ENCODE data around the gene RIPK4.
A peak's percentile ranks its signal among the peaks of the same experiment; 100 is the strongest.

Gene RIPK4

DNA sequence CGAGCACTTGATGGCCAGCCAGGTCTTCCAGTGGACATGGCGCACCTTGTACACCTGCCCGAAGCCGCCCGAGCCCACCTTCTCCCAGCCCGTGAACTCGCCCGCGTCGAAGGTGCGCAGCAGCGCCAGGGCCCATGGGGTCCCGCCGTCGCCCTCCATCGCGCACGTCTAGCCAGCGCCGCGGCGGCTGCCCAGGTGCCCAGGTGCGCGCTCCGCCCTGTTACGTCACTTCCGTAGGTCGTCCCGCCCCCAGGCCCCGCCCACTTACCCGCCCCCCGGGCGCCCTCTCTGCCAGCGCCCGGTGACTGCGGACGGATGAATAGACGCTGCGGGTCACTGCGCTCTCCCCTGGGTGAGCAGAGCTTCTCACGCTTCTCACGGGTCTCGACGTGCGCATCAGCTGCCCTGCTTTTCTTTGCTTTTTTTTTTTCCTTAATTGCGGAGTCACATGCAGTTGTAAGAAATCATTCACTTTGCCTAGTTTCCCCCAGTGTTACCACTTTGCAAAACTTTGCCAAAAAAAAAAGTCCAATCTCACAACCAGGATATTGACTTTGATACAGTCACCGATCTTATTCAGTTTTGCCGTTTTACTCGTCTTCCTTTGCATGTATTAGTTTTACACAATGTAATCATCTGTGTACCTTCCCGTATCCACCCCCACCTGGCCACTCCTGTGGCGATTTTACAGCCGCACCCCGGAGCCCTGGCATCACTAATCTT, at the start of gene RIPK4:
Gene RIPK4, minus strand, starts transcription at position 170 of the 723 bp plus-strand sequence. Its CDS starts 11 bp downstream, at position 159.
- DNase-seq, result peak in 1 of 2 experiments; percentile 75

DNA sequence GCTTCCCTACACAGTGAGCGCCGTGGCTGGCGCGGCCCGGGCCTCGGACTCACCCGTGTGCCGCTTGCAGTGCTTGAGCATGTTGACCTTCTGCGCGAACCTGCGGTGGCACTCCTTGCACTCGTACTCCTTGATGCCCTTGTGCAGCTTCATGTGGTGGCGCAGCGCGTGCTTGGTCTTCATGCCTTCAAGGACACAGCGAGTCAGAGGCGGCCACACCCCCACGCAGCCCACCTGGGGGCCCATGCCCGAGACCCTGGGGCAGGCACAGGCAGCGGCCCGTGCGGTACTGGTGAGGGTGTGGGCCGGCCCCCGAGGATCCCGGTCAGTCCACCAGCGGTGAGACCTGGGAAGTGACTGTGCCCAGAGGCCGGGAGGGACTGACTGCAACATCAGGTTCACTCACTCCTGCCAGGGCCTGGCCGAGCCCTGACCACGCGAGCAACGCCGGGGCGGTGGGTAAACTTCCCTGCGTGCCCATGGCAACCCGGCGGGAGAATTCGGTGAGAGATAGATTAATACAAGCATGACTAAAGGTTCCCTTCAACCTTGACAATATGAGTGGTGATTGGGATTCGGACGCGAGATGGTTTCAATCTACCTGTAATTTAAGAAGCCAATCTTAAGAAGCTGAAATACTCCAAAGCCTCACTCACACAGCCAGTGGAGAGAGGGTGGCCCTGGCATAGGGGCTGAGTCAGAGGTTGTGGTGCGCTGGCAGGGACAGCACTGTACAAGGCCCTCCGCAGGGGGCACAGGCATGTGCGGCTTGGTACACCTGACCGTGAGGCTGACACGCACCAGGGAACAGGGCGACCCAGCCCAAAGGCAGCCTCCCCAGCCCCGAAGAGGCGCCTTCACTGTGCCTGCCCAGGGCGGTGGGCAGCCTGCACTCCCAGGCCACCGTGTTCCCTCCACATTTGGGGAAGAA, 49.1 kb upstream of the RIPK4 start:
- DNase-seq, result no peak

DNA sequence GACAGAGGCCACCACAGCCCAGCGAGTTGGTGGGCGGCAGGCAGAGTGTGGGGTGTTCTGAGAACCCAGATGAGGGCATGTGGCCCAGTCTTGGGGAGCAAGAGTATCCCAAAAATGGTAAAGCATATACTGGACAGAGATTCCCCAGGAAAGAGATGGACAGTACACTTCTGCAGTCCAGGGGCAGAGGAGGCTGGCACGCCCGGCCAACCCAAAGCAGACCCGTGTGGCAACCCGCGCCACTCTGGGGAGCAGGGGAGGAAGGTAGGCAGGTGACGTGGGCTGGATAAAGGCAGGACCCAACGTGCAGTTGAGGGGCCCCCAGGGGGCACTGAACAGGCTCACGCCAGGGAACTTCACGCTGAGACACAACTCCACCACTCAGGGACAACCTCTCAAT, 46.4 kb upstream of the RIPK4 start:
- no peak for DNase-seq

DNA sequence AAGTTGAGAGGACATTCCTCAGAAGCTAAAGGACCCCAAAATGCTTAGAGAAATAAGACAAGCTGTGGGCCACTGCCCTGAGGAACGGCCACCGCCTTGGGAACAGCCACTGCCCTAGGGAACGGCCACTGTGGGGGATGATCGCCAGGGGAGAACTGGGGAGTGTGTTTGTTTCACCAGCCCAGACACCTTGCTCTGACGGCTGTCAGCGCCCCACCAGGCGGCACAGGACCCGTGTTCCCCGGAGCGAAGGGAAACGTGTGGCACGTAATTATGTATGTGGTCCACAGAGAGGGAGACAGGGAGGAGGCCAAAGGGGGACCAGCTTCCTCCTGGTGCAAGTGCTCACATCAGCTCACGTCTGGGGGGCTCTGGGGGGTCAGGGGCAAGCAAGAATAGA, 45.8 kb upstream of the RIPK4 start:
- DNase-seq, result no peak

GRCh38 chr21:41810597-41810932, 43.7 kb upstream of the RIPK4 start:
- no peak for DNase-seq

DNA sequence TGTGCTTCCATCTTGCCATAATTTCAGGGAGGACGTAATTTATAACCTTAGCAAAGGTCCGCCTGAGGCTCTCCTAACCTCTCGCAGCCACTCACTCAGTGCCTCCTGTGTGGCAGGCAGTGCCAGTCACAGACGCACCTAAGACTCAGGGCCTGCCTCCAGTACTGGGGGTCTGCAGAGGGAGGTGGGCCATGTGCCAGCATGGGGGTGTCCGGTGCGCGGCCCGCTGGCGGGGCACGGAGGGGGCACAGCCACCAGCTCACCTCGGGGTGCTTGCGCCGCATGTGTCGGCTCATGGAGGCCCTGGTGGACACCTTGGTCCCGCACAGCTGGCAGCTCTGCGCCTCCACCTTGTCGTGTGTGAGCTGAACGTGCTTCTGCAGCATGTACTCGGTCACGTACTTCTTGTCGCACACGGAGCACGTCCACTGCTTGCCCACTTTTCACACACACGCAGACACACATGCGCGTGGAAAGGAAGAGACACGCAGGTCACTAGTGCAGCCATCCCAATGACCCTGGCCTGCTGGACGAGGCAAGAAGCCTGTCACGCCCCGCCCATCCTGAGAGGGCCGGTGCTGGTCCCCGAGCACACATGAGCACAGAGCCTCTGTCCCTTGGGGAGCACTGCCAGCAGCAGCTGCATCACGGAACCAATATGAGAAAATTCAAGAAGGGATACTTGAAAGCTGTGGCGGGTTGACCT, 43.2 kb upstream of the RIPK4 start:
- DNase-seq, result no peak

DNA sequence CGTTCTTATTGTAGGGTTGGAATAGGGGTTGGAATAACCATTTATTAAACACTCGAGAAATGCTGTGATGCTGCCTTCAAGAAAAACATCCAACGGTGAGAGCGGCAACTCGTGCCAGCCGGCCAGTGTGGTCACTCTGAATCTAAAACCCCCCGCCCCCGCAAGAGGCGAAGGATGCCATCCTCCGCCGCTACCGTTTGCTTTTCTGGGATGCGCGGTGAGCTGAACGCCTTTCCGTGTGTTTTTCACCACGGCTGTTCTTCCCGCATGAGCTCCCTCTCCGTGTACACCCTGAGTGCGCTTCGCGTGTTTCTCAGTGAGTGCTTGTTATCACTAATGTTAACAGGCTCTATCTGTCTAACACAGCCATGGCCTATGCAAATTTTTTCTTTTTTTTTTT, 42.0 kb upstream of the RIPK4 start:
- no peak for DNase-seq

- DNase-seq, result no peak
Observed at GRCh38 chr21:41808094-41808493, 41.2 kb upstream of the RIPK4 start.

DNA sequence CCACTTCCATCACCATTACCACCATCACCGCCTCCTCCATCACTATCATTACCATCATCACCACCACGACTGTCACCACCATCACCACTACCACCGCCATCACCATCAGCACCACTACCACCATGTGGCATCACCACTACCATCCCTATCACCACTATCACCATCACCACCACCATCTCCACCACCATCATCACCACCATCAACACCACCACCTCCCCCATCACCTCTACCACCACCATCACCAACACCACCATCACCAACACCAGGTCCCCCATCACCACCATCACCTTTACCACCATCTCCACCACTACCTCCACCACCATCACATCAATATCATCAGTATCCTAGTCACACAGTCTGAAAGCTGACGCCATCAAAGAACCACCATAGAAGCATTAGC, 39.9 kb upstream of the RIPK4 start:
- DNase-seq, result no peak

GRCh38 chr21:41805643-41806042, 38.8 kb upstream of the RIPK4 start:
- DNase-seq, result no peak

DNA sequence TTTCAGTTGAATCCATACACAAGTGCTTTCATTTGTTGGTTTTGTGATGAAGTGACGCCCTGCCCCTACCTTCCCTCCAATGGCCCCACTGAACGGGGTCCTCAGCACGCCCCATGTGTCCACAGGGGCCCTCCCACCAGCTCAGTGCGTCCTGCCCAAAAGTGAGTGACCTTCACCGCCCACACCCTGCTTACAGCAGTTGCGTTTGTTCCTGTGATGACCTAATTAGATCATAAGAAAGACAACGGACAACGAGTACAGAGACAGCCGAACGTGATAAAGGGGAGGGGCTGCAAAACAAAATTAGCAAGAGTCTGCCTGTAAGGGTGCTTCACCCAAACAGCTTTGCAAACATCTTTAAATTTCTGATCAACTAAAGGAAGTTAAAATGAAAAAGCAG, 38.2 kb upstream of the RIPK4 start:
- DNase-seq, result no peak

GRCh38 chr21:41804381-41804780, 37.5 kb upstream of the RIPK4 start:
- DNase-seq, result no peak

DNA sequence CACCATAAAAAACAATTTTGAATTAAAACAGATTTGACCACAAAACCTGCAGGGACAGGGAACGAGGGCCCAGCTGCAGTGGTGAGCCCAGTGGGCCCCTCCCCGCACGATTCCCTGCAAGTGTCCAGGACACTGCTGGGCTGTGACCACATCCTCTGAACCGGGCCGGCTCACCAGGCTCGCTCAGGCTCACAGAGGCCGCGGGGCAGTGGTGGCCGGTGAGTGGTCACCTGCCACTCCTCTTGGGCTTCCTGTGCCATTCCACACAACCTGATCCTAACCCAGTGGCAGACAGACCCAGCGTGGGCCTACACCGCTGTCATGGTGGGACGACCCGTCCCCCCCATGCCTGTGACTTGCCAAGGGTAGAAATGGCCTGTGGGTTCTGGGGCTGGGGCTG, 36.5 kb upstream of the RIPK4 start:
- no peak for DNase-seq

DNA sequence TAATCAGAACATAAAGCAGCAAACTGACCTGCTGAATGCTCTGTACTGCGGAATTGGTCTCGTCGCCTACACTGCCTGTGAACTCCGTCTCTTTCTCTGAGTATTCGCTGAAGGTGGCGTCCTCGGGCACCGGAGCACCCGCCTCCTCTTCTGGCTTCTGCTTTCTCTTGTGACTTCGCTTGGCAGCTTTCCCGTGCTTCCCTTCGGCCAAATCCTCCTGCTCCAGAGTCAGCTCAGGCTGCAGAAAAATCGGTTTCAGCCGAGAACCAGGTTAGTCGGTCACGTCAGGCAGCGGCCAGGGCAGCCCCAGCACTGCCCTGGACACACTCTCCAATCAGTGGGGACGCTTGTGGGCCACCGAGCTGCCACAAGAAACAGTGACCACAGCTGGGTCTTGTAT, 35.8 kb upstream of the RIPK4 start:
- DNase-seq, result no peak

- DNase-seq, result no peak
Observed at GRCh38 chr21:41802198-41802584, 35.3 kb upstream of the RIPK4 start.

- DNase-seq, result no peak
Observed at GRCh38 chr21:41801321-41802197, 34.7 kb upstream of the RIPK4 start.

GRCh38 chr21:41800425-41801320, 33.8 kb upstream of the RIPK4 start:
- no peak for DNase-seq

GRCh38 chr21:41799763-41800162, 32.9 kb upstream of the RIPK4 start:
- DNase-seq, result no peak

- DNase-seq, result no peak
Observed at GRCh38 chr21:41798326-41798725, 31.5 kb upstream of the RIPK4 start.

DNA sequence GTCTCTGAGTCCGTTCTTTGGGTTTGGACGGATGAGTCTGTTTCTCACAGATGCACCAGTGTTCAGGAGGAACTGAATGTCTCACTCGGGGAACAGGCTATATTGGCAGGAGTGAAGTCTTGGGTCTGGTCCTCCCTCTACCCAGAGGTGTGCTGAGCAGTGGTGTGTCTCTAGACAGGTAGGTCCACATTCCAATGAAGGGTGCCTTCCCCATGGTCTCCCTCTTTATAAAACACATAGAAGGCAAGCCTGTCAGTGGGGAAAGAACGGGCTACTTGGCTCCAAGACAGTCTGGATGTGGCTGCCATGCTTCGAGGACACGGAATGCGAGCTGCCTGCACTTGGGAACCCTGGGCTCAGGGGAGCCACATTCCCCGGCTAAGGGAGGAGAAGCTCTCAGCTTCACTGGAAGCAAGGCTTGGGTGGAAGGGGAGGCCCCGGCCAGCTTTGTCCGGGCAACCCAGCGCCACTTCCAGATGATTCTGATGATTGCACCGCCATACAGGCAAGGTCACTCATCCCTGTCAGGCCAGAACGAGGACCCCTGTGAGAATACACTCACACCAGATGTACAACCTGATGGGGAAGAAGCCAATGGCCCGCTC, 29.7 kb upstream of the RIPK4 start:
- no peak for DNase-seq

DNA sequence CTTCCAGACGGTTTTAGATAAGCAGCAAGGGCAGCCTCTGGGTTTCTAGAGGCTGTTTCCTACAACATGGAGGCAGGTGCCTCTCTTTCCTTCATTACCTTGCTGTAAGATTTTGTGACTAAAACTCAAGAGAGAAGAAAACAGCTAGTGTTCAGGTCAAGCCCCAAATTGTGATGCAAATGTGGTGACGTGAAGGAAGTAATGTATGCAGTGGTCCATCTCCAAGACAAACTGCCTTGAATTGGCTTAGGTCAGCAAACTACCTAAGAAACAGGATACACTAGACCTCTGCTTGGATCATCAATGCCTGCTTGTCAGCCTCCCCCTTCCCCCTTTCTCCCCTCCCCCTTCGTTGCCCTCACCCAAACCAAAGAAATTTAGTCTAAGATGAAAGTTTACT, 28.9 kb upstream of the RIPK4 start:
- no peak for DNase-seq

Data from NCI-H524 (cell line).